ENCODE results near the gene ZMYND15.

DNA sequence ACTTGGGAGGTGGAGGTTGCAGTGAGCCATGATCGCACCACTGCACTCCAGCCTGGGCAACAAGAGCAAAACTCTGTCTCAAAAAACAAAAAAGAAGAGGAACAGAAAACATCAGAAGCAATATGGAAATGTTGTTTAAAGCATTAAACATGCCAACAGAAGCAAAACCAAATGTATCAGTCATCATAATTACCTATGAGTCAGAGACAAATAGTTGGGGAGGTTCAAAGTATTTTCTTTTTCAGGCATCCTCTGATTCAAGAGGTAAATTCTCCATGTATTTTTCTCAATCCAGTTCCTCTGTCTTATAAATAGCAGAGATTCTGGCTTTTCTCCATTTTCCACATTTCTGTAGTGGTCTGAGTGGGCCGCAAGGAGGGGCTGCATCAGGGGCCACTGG is 30.0 kb downstream of the ZMYND15 start:
- TF ChIP-seq, protein P1, sequence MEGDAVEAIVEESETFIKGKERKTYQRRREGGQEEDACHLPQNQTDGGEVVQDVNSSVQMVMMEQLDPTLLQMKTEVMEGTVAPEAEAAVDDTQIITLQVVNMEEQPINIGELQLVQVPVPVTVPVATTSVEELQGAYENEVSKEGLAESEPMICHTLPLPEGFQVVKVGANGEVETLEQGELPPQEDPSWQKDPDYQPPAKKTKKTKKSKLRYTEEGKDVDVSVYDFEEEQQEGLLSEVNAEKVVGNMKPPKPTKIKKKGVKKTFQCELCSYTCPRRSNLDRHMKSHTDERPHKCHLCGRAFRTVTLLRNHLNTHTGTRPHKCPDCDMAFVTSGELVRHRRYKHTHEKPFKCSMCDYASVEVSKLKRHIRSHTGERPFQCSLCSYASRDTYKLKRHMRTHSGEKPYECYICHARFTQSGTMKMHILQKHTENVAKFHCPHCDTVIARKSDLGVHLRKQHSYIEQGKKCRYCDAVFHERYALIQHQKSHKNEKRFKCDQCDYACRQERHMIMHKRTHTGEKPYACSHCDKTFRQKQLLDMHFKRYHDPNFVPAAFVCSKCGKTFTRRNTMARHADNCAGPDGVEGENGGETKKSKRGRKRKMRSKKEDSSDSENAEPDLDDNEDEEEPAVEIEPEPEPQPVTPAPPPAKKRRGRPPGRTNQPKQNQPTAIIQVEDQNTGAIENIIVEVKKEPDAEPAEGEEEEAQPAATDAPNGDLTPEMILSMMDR (conservative IDR thresholded peaks at IDR 0.05 in 1 of 2, IDR thresholded peaks at IDR 0.05 in 1 of 2; ENCODE audit: extremely low read depth in 1 of 2, insufficient read depth in 1 of 2, low read depth in 1 of 2, low read length in 2 of 2), result no peak
- TF ChIP-seq EZH2 (IDR thresholded peaks at IDR 0.05; ENCODE audit: borderline replicate concordance, low read length), result no peak
